GM21526 (cell line): ENCODE measurements around the gene SHROOM4.

Source experiments
- ATAC-seq: cut with Tn5 transposase; IDR thresholded peaks from one replicate; pipeline ENCODE4 v1.9.1; 2021; ENCODE audit warnings: moderate library complexity; ENCODE audit not compliant: unreplicated experiment, low FRiP score

Gene SHROOM4

GRCh38 chrX:50798783-50799182, 15.2 kb downstream of the SHROOM4 start:
- ATAC-seq = no peak

GRCh38 chrX:50787099-50787498, 26.9 kb downstream of the SHROOM4 start:
- no peak for ATAC-seq

DNA sequence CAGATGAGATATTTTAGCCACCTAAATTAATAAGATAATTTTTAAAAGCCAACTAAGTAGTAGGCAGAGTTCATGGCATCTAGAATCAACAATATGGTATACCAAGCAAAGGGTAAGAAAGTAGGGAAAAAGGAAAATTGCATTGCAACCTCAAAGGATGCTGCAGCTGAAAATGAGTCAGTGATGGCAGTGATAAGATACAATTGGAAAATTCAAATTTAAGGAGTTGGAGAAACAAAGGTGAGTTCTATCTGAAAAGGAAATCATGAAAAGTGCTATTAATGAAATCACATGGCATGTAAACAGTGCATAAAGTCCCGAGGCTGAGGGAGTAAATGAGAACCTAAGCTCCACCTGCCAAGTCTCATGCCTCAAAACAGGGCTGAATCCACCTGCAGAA, 33.9 kb downstream of the SHROOM4 start:
- ATAC-seq = no peak

DNA sequence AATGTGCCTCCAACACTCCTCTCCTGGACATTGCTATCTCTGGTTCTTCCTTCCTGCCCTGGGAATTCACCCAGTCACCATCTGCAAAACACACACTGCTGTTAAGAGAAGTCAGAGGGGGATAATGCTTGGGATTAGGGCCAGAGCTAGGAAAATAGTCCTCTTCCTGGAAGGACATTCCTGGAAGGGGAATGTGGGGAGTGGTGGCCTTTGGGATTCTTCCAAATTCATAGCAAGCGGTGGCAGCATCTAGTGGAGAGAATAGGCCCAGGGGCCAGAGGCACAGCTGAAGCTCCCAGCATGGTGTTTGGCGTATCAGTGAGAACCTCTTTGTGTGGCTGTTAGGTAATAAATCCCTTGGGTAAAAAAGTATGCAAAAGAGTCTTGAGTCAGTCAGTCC, 34.3 kb downstream of the SHROOM4 start:
- ATAC-seq = no peak

- no peak for ATAC-seq
Observed at GRCh38 chrX:50778272-50778671, 35.7 kb downstream of the SHROOM4 start.

DNA sequence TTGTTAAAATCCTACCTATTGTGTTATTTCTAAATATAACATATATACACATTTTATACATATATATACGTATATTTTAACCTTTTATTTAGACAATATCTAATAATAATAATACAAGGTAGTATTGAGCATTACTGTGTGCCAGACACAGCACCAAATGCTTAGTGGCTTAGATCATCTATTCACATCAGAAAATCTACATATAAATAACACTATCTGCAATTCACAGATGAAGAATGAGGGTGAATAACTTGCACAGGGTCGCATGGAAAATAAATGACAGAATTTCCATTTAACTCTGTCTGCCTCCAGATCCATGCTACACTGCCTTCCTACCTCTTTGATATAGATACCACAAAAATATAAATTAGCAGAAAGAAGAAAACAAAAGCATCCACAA, 37.7 kb downstream of the SHROOM4 start:
- no peak for ATAC-seq

DNA sequence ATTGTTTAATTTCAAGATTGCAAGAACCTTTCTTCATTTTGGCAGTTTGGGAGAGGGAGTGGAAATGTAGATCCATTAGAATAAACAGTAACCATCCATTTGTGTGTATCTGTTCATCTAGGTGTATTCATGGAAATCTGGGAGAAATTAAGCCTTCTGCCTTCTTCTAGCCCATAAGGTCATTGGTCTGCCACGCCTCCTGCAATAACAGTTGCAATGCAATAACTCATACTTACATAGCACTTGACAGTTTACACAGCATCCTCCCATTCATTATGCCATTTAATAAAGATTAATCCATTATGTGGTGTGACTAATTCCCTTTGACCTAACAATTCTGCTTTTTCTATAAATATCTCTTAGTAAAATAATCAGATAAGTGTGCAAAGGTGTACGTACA, 42.6 kb downstream of the SHROOM4 start:
- no peak for ATAC-seq

DNA sequence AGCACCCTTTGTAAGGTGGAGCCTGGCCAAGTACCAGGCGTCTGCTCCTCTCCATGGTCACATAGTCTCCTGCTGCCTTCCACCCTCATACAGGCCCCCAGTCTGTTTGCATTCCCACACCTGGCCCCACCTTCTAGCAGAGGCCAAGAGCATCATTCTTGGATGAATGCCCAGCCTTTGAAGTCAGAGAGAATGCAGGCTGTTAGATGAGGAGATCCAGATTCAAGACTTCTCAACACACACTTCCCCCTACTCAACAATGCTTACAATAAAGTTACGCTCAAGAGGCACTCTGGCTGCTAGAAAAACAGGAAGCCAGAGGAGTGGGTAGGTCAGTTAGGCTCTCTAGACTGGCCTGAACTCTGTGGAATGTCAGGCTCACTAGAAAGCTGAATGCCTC, 43.3 kb downstream of the SHROOM4 start:
- no peak for ATAC-seq

DNA sequence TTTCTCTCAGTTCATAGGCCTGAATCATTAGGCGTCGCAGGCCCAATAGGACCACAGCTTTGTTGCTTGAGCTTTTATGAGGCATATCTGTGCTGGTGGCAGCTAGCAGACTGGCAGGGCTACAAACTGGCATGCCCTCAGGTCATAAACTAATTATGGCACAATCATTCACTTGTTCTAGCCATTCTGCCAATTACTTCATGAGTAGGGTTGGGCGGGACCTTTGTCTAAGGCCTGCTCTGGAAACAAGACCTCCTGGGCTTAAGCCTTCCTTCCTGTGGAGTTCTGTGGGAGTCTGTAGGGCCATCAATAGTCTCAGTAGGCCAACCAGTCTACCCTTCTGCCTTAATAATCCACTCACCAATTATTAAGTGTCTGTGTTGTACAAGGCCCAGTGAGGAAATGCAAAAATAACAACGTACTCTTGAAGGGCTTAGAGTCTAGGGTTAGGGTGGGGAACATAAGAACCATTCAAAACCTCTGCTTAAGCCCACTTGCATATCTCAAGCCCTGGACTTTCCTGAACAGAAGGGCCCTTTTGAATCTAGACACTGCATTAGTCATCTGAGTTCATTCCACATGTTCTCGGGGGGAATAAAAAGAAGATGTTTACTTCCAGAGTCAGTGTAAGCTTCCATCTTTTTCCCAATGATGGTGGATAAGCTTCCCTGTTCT, 44.5 kb downstream of the SHROOM4 start:
- ATAC-seq = no peak

- no peak for ATAC-seq
Observed at GRCh38 chrX:50768801-50769200, 45.2 kb downstream of the SHROOM4 start.

- no peak for ATAC-seq
Observed at GRCh38 chrX:50765986-50766385, 48.0 kb downstream of the SHROOM4 start.

DNA sequence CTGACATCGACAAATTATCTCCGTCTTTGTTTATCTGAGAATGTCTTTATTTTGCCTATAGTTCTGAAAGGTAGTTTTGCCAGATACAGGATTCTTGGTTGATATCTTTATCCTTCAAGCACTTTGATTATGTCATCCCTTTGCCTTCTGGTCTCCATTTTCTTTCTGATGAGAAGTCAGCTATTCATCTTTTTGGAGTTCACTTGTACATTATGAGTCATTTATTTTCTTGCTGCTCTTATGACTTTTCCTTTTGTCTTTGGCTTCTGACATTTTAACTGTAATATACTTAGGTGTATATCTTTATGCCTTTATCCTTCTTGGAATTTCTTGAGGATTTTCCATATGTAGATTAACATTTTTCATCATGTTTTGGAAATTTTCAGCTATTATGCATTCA, 51.4 kb downstream of the SHROOM4 start:
- ATAC-seq = no peak

DNA sequence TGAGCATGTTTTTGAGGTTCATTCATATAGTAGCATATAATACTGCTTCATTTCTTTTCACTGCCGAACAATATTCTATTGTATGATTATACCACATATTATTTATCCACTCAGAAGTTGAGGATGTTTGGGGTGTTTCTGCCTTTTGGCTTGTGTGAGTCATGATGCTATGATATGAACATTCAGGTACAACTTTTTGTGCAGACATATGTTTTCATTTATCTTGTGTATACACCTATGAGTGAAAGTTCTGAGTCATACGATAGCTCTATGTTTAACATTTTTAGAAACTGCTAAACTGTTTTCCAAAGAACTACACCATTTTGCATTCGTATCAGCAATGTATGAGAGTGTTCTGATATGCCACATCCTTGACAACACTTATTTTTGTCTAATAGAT, 57.7 kb downstream of the SHROOM4 start:
- ATAC-seq = no peak

GRCh38 chrX:50751091-50751490, 62.9 kb downstream of the SHROOM4 start:
- ATAC-seq = no peak

GRCh38 chrX:50747471-50747900, 66.5 kb downstream of the SHROOM4 start:
- ATAC-seq = no peak

DNA sequence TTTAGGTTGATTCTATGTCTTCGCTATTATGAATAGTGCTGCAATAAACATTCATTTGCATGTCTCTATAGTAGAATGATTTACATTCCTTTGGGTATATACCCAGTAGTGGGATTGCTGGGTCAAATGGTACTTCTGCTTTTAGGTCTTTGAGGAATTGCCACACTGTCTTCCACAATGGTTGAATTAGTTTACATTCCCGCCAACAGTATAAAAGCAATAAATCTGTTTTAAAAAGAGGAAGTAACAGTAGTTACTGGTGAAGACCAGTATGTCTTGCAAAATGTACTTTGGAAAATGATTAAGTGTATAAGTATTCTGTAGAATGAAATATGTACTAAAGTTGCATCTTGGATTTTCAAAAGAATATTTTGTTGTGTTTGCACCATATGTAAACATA, 77.3 kb downstream of the SHROOM4 start:
- no peak for ATAC-seq

DNA sequence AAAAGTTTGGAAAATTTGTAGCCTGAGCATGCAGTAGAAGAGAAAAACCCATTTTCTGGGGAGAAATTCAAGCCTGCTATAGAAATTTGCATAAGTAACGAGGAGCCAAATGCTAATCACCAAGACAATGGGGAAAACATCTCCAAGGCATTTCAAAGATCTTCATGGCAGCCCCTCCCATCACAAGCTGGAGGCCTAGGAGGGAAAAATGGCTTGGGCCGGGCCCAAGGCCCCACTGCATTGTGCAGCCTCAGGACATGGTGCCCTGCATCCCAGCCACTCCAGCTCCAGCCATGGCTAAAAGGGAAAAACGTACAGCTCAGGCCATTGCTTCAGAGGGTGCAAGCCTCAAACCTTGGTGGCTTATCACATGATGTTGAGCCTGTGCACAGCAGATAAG, 87.7 kb downstream of the SHROOM4 start:
- no peak for ATAC-seq

GRCh38 chrX:50725310-50725709, 88.7 kb downstream of the SHROOM4 start:
- ATAC-seq = no peak

GRCh38 chrX:50723006-50723405, 91.0 kb downstream of the SHROOM4 start:
- no peak for ATAC-seq

GRCh38 chrX:50721764-50722521, 92.1 kb downstream of the SHROOM4 start:
- no peak for ATAC-seq

DNA sequence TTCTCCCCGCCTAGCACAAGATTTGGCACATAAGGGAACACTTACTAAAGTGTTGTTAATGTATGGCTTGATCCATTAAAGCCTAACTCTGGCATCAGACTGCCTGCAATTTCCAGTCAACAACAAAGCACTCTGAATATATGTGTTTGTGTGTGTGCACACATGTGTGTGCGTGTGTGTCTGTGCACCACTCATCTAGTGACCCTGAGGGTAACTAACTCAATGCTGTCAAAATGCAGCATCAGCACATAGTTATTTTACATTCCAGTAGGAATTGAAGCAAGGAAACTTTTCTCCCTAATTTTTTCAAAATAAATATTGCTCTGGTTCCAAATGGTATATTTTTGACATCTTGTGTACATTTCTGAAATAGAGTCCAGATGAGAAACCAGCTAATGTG, 94.4 kb downstream of the SHROOM4 start:
- ATAC-seq = no peak

DNA sequence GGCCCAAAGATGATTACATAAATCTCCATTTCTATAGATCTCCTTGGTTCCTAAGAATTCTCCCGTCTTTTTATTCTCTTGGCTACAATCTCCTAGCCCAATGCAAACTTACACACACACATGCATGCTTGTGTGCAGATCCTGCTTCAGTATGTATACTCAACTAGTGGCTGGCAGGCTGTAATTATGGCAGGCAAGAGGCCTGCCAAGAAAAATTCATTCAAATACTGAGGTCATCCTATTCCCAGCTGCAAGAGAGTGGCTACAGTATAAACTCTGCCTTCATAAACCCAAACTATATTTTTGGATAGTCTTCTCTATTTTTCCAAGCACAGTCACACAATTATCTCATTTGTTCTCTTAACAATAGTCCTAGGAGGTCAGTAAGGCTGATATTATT, 95.2 kb downstream of the SHROOM4 start:
- no peak for ATAC-seq
